Uterus (tissue), 2 donors: ENCODE data around the gene GRK5.
"Not testable (repeated sequence)": the region's sequence is repeated elsewhere in the genome, so short reads cannot be mapped to it uniquely, and the experiment has no call there.

Source experiments
- POLR2A ChIP-seq, 2 donors: fragments of 450-650 bp; IDR thresholded peaks; one replicate each; pipeline ENCODE4 v1.6.1; 2016; ENCODE audit warnings: antibody characterized with exemption in 2 of 2, mild to moderate bottlenecking in 1 of 2, moderate library complexity in 1 of 2
- TF ChIP-seq, protein P1 (sequence below), 4 experiments: fragments of 200-600 bp in 2 of 4; fragments of 450-650 bp in 2 of 4; sonication (generic) in 2 of 4; IDR thresholded peaks; one replicate each; pipeline ENCODE4 v1.5.1; 2016 to 2019; ENCODE audit warnings: antibody characterized with exemption in 4 of 4, mild to moderate bottlenecking in 2 of 4, moderate library complexity in 1 of 4

DNA sequence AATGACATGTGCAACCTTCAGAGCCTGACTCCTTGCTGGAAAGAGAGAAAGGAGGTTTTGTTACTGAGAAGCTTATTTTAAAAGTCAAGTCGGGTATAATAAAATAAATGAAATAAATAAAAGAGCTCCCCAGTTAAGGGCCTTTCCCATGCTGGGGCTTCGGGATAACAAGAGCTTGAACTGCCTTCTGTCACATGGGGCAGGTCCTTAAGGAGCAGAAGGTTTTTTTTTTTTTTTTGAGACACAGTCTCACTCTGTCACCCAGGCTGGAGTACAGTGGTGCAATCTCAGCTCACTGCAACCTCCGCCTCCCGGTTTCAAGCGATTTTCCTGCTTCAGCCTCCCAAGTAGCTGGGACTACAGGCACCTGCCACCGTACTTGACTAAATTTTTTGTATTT lies 31.6 kb downstream of the GRK5 start:
- TF ChIP-seq, protein P1, sequence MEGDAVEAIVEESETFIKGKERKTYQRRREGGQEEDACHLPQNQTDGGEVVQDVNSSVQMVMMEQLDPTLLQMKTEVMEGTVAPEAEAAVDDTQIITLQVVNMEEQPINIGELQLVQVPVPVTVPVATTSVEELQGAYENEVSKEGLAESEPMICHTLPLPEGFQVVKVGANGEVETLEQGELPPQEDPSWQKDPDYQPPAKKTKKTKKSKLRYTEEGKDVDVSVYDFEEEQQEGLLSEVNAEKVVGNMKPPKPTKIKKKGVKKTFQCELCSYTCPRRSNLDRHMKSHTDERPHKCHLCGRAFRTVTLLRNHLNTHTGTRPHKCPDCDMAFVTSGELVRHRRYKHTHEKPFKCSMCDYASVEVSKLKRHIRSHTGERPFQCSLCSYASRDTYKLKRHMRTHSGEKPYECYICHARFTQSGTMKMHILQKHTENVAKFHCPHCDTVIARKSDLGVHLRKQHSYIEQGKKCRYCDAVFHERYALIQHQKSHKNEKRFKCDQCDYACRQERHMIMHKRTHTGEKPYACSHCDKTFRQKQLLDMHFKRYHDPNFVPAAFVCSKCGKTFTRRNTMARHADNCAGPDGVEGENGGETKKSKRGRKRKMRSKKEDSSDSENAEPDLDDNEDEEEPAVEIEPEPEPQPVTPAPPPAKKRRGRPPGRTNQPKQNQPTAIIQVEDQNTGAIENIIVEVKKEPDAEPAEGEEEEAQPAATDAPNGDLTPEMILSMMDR (IDR thresholded peaks at IDR 0.05) = not testable (repeated sequence)
- TF ChIP-seq POLR2A (IDR thresholded peaks at IDR 0.05) = not testable (repeated sequence)
